Endometrium (tissue), 2 donors: ENCODE measurements around the gene PLPPR2.
A peak's percentile ranks its signal among the peaks of the same experiment; 100 is the strongest.
"Not testable (repeated sequence)": the region's sequence is repeated elsewhere in the genome, so short reads cannot be mapped to it uniquely, and the experiment has no call there.

Experiments
- FAIRE-seq: peaks from 2 replicates; lab custom pipeline; 2012; peaks lifted over from hg19 to GRCh38; lab: Jason Lieb, UNC
- donor health status: control.
- donor health status: control.

Gene PLPPR2, protein sequence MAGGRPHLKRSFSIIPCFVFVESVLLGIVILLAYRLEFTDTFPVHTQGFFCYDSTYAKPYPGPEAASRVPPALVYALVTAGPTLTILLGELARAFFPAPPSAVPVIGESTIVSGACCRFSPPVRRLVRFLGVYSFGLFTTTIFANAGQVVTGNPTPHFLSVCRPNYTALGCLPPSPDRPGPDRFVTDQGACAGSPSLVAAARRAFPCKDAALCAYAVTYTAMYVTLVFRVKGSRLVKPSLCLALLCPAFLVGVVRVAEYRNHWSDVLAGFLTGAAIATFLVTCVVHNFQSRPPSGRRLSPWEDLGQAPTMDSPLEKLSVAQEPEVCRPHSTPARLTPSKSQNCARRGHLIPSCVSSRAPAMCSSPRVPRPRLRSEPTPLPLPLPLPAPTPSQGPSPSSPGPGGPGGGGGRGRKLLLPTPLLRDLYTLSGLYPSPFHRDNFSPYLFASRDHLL

GRCh38 chr19:11355160-11356073, at the start of gene PLPPR2:
TSS of gene PLPPR2 (plus strand) at chr19:11355432. CDS start at chr19:11357674, 2,242 bp downstream.
- no peak for FAIRE-seq

DNA sequence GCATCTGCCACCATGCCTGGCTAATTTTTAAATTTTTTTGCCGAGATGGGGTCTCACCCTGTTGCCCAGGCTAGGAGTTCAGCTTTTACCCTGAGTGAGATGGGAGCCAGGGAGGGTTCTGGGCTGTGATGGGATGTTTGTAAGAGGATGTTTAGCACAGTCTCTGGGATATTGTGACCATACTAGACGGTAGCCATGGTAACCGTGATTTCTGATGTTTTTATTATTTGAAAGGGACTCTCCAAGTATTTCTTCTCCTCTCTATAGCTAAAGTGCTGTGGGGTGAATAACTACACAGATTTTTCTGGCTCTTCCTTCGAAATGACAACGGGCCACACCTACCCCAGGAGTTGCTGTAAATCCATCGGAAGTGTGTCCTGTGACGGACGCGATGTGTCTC, 48.9 kb upstream of the PLPPR2 start:
- FAIRE-seq: no peak

GRCh38 chr19:11320278-11320995, 34.8 kb upstream of the PLPPR2 start:
- not testable (repeated sequence) for FAIRE-seq

DNA sequence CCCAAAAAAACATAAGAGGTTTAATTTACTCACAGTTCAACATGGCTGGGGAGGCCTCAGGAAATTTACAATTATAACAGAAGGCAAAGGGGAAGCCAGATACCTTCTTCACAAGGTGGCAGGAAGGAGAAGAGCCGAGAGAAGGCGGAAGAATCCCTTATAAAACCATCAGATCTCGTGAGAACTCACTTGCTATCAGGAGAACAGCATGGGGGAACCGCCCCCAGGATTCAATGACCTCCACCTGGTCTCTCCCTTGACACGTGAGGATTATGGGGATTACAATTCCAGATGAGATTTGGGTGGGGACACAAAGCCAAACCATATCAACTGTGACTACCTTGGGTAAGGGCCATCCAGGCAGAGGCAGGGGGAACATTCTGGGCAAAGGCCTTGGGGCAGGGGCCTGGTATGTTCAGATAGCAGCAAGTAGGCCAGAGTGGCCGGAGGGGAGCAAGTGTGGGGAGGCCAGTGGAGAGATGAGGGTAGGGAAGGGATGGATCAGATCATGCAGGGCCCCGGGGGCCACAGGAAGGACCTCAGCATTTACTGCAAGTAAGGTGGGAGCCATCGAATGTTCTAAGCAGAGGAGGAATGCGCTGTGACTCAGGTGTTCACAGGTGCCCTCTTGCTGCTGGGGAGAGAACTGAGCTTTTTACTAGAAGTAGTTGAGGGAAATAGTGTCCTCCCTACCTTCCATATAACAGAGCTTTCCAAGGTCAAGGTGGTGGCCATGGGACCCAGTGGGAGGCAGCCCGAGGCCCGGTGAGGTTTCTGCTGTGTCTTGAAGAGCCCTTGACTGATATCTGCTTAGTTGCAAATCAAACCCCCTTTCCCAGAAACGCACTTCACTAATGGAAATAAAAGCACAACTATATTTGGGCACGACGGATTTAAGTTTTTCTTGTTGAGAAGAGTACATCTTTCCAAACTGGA, 33.8 kb upstream of the PLPPR2 start:
- no peak for FAIRE-seq

DNA sequence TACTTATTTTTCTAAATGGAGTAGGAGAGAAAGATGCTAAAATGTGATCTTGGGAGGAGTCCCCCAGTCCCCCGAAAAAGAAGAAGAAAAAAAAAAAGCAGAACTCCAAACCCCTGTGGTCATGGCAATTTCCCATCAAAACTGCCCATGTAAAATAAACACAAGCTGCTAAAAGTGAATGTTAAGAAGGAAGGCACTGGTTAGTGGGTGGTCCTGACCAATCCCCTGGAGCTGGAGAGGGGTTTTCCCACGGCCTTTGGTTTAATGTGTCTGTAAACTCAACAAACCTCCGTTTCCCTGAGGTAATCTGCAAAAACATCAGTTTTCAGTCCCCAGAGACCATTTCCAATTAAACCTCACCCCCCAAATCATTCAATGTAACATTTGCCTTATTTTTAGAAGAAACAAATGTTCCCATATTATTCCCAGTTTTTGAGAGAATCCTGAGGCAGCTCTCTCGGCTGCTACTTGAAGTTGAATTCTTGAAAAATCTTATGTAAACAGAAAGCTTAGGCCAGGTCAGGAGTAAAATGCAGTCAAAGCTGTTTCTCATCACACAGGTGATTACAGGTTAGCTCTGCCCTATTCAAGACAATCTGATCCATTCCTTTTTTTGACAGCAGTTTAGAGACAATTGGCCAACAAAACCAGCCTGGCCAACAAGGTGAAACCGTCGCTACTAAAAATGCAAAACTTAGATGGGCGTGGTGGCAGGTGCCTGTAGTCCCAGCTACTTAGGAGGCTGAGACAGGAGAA, 32.8 kb upstream of the PLPPR2 start:
- FAIRE-seq: no peak

DNA sequence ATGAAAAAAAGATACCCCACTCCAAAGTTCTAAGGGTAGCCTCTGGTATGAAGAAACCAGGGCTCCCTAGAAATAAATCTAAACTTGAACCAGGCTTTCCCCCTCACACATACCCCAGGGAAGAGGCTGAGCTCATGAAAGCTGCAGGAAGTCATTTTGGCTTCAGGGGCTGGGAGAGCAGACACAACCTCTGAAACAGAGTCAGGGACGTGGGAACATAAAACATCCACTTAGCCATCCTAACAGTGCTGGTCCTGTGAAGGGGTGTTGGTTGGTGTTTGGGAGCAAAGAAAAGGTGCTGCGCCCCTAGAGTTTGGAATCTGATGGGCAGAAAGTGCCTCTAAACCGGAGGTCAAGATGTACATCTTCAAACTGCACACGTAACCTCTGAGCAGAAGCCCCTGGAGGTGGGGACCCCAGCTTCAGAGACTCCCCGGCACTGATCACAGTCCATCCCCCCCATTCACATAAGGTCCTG, 31.6 kb upstream of the PLPPR2 start:
- FAIRE-seq: no peak

- peak; percentile 41 for FAIRE-seq
Observed at GRCh38 chr19:11324079-11324661, 31.1 kb upstream of the PLPPR2 start.

DNA sequence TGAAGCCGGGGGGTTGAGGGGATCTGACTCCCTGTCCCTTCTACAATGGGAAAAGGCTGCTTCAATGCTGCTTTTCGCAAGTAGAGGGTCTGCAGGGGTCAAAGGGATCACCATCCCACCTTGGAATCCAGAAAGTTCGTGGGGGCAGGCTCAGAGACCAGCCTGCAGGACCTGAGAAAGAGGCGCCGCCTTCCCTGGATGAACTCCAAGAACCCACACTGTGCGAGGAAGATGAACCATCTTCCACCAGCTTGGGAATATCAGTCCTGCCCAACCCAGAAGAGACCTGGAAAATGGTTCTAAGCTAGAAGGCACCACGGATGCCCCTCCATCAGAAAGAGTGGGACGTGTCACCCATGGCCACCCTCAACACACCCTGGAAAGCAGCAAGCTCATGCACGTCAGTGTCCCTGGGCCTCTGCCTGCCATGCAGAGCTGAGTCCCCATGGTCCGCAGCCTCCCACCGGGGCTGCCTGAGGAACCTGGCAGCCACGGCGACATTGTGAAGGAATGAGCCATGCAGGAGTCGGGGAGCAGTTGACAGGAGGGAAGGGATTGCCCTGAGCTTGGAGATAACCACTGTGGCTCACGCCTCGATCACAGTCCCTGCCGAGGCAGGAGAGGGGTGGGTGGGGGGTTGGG, 30.4 kb upstream of the PLPPR2 start:
- FAIRE-seq: no peak

DNA sequence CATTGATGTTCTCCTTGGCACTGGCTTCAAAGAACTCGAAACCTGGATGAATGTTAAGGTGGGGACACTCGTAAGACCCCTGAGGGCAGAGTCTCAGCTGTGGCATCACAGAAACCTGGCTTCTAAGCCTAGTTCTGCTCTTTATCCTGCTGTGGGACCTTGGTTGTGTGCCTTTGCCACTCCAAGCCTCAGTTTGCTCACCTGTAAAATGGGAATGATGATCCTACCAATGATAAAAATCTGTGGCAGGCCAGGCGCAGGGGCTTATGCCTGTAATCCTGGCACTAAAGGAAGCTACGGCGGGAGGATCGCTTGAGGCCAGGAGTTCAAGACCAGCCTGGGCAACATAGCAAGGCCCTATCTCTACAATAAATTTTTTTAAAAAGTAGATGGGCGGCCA, 29.7 kb upstream of the PLPPR2 start:
- no peak for FAIRE-seq

DNA sequence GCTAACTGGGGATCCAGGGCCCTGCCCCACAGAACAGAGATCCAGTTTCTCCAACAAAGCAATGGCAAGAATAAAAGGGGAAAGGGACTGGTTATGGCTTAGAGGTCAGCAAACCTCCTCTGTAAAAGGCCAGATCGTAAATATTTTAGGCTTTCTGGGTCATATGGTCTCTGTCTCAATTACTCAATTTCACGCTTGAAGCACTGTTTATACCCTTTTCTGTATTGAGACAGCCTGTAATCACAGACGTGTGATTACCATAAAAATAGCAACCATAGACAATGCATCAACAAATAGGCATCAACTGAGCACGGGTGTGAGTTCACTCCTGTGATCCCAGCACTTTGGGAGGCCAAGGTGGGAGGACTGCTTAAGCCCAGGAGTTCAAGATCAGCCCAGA, 25.1 kb upstream of the PLPPR2 start:
- FAIRE-seq: no peak

DNA sequence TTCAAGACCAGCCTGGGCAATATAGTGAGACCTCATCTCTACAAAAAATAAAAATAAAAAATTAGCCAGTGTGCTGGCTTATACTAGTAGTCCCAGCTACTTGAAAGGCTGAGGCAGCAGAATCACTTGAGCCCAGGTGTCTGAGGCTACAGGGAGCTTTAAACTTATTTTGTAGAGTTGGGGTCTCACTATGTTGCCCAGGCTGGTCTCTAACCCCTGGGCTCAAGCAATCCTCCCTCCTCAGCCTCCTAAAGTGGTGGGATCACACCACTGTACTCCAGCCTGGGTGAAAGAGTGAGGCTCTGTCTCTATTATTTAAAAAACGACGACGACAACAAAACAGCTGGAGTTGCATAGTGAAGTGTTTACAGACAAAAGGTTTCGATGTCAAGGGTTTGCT, 23.7 kb upstream of the PLPPR2 start:
- FAIRE-seq: no peak

- FAIRE-seq: no peak
Observed at GRCh38 chr19:11332822-11333221, 22.4 kb upstream of the PLPPR2 start.

DNA sequence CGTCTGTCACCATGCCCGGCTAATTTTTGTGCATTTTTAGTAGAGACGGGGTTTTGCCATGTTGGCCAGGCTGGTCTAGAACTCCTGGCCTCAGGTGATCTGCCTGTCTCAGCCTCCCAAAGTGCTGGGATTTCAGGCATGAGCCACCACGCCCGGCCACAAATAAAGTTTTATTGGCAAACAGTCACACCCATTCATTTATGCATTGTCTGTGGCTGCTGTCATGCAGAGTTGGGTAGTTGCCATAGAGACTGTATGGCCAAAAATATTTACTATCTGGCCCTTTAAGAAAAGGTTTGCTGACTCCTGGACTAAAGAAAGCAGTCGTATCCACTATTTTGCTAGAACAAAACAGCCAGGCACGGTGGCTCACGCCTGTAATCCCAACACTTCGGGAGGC, 21.4 kb upstream of the PLPPR2 start:
- FAIRE-seq: not testable (repeated sequence)

DNA sequence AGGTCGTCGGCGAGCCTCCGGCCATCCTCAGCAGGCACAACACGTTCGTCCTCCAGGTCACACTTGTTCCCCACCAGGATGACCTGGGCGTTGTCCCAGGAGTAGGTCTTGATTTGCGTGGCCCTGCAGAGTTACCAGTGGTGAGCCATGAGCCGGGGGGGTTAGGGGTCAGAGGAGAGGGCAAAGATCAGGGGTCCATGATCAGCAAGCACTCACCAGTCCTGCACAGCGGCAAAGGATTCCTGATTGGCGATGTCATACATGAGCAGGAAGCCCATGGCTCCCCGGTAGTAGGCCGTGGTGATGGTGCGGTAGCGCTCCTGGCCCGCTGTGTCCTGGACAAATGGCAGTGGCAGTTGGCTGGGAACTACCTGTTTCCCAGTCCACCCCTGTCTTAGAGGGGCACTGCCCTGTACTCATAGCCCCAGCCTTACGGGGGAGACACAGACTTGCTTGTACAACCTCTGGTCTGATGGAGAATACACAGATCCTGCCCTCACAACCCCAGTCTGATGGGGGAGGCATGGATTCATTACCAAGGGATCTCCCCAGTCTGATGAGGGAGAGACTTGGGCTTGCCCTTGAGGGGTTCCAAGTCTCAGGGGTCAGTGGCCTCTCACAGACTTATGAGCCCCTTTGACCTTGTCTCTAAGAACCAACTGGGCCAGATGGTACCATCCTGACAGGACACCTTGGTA, 19.6 kb upstream of the PLPPR2 start:
- FAIRE-seq: no peak

GRCh38 chr19:11337080-11337479, 18.2 kb upstream of the PLPPR2 start:
- no peak for FAIRE-seq

DNA sequence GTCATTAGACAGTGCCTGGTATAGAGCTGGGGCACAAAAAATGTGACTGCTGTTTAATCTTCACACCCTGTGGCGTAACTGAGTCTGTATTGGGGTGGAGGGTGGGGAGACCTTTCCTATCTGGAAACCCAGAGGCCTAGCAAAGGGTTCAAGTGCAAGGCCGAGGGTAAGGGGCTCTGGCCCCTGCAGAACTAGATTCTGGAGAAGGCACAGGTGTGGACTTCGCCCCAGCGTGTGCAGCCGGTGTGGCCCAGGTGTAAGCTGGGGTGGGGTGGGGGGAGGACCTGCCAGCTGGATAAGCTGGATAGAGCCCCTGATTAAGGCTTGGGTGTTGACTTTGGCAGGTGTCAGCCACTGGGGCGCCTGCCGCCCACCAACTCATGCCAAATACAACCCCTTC, 17.1 kb upstream of the PLPPR2 start:
- FAIRE-seq: no peak

- no peak for FAIRE-seq
Observed at GRCh38 chr19:11338569-11339253, 16.5 kb upstream of the PLPPR2 start.
